NCI-H460 (cell line): ENCODE results near the gene TFF1. TPM values are rescaled to one million over a fixed set of nuclear protein-coding genes. Genes with fewer than 3 reads are reported as not detected.
"Not testable (repeated sequence)": the region's sequence is repeated elsewhere in the genome, so short reads cannot be mapped to it uniquely, and the experiment has no call there.

Experiments used
- DNase-seq: peaks from one replicate; pipeline ENCODE4 v3.0.0-alpha.2; 2016; ENCODE audit warnings: low read depth; ENCODE audit errors: extremely low read depth
- polyA plus RNA-seq: library from polyadenylated mRNA; depleted of rRNA; stranded (reverse); fragments of >200 nt; gene quantifications from 2 replicates; pipeline ENCODE4 v1.2.3, GENCODE V29; 2014; cell fraction: nucleus; rRNA removed
- total RNA-seq: library from RNA; depleted of rRNA; stranded (reverse); fragments of >200 nt; shearing (Covaris generic); gene quantifications from 2 replicates; pipeline ENCODE4 v1.2.3, GENCODE V29; 2014; rRNA removed

Gene TFF1
- not detected in 2 replicates for total RNA-seq
- polyA plus RNA-seq: not detected in 2 replicates

DNA sequence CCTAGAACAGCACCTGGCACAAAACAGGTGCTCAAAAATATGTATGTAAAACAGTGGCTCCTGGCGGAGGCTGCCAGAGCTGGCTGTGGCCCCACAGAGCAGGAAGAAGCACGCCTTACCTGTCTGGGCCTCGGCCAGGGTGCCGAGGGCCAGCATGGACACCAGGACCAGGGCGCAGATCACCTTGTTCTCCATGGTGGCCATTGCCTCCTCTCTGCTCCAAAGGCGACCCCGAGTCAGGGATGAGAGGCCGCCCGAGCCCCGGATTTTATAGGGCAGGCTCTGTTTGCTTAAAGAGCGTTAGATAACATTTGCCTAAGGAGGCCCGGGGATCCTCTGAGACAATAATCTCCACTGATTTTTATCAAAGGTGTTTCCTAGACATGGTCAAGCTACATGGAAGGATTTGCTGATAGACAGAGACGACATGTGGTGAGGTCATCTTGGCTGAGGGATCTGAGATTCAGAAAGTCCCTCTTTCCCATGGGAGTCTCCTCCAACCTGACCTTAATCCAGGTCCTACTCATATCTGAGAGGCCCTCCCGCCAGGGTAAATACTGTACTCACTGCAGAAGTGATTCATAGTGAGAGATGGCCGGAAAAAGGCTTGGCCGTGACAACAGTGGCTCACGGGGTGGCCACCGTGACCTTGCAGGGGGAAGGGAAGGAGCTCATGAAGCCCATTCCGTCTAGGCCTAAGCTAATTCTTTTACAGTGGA is at the start of gene TFF1:
Gene TFF1 (minus strand): TSS at position 244 of the 719 bp plus-strand sequence. CDS start 40 bp downstream, at position 204.
- DNase-seq: no peak

DNA sequence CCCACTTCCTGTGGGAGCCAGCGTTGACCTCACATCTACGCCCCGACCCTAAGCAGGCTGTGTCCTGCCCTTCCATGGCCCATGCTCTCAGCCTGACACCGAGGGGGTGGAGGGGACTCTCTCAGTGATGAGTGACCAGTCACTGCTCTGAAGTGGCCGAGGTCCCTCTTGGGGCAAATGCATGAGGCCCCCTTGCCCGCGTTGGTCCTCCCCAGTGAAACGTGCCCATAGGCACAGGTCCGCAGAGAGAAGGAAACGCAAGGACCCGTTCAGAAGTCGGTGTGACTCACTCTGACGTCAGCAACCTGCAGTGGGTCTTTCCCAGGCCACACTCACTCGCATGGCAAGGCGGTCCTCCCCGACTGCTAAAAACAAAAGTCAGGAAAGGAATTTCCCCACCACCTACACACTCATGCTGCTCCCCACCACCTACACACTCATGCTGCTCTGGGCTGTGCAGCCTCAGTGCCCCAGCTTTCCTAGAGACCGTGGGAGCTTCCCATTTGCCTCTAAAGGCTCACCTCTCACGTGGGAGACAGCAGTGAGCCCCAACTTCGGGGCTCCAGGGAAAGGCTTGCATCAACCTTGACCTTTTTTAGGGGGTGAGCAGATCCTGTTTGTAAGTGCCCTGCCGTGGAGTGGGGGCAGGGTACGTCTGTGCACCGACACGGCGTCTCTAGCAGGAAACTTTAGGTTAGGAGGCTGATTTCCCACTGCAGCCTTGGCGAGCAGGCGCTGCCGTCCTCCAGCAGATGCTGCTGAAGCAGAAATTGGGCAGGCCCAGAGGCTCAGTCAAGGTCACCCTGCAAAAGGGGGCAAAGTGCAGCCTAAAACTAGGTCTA is 48.8 kb upstream of the TFF1 start:
- DNase-seq: peak; percentile 44

DNA sequence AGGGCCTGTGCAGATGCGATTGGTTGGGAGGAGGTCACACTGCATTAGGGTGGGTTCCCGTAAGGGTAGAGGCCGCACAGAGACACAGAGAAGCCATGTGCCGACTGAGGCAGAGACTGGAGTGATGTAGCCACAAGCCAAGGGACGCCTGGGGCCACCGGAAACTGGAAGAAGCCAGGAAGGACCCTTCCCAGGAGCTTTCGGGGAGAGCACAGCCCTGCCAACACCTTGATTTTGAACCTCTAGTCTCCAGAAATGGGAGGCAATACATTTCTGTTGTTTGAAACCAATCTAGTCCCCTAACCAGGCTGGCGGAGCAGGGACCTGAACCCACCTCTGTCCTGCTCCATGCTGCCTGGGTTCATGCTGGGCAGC is 48.2 kb upstream of the TFF1 start:
- no peak for DNase-seq

DNA sequence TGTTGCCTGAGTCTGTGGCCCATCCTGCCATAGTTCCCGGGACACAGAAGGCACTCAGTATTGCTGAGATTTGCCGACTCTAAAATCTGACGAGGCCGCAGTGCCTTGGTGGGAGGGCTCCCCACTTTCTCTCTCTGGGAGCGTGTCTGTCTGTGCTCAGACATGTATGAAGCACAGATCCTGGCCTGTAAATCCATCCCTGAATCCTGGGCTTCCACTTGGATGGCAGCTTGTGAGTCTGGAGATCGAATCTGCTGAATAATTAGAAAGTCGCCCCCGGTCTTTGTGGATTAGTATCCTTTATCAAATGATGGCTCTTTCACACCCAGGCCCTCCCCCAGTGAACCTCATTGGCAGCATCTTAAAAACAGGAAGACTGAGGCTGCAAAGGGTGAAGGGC is 47.7 kb upstream of the TFF1 start:
- no peak for DNase-seq

DNA sequence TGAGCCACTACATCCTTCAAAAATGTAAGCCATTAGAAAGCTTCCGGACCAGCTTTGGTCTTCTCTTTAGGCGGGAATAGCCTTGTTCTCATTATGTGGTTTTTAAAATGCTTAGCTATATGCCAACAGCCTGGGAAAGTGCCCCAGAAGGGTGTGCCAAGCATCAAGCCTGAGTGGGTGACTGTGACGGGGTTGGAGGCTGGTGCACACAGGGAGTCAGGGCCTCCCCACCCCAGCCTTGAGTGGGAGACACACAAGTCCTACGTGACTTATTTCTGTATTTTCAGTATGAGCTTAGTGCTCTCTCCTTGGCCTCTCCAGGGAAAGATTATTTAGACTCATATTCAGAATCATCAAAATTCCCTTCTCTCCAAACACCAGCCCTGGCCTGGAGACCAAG is 47.2 kb upstream of the TFF1 start:
- no peak for DNase-seq

DNA sequence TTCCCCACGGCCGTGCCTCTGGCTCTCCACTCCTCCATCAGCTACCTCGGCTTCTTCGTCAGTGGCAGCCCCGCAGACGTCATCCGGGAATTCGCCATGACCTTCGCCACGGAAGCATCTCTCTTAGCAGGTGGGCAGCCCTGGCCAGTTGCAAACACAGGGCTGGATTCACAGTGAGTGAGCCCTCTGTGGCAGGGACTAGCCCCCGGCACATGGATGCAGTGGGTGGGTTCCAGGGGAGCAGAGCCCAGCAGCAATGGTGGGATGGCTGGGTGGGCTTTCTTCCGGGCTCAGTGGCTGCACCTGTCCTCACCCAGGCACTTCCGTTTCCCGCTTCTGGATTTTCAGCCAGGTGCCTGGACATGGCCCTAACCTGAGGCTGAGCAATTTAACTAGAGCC is 46.8 kb upstream of the TFF1 start:
- DNase-seq: no peak

DNA sequence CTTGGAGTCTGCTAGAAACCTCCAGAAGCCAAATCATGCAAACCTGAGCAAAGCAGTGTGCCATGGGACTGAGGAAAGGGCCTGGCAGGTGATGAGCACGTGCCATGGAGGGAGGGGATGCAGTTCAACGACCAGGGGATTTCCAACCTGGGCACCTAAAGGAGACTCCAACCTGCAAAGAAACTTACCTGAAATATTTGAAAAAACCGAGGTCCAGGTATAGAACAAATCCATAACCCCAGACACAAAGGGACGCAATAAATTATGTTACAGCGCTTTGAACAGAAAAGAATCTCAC is 46.2 kb upstream of the TFF1 start:
- DNase-seq: no peak

DNA sequence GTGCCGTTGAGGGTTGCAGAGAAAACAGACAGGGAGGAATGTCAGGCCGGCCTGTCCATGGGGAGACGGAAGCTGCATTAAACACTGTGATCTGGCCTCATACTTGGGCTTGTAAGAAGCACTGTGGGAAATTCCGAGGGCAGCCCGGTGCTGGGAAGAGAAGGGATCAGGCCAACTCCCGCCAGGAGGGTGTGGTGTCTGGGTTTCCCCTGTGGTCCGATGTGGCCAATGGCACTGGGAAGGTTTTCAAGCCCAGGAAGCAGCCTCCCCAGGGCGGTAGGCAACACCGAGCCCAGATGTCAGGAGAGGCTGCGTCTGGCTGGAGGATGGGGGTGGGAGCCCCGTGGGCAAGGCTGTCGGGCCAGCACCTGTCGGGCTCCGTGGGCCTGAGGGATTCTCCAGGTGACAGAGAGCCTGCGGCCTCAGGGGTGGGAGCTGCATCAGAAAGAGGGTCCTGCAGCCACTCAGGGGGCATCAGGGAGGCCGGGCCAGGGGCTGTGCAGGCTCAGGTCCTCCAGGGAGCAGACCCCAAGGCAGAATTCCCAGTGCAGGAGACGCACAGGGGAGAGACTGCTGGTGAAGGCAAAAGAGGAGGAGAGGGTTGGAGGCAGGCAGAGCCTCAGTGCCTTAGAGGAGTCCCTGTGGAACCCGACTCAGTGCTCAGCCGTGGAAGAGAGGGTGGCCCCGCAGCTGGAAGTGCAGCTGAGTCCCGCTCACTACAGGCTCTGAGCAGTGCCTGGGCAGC is 45.7 kb upstream of the TFF1 start:
- no peak for DNase-seq

DNA sequence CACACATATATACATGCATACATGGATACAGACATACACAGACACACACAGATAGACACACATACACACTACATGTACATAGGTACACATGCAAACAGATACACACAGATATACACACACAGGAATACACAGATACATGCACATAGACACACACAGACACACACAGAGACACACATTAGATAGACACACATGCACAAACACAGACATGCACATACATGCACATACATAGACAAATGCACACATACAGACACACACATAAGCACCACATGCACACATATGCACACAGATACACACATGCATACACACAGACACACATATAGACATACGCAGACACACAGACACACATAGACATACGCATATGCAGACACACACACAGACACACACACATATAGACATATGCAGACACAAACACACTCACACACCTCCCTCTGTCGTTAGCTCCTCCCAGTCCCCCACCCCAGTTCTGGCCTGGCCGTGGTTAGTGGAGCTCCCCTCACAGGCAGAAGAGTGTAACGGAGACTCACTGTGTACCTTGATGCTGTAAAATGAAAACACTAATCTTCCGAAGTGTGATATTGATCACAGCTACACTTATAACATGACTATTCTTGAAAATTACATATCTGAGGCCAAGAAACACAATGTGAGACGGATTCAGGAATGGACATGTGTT is 45.0 kb upstream of the TFF1 start:
- no peak for DNase-seq

DNA sequence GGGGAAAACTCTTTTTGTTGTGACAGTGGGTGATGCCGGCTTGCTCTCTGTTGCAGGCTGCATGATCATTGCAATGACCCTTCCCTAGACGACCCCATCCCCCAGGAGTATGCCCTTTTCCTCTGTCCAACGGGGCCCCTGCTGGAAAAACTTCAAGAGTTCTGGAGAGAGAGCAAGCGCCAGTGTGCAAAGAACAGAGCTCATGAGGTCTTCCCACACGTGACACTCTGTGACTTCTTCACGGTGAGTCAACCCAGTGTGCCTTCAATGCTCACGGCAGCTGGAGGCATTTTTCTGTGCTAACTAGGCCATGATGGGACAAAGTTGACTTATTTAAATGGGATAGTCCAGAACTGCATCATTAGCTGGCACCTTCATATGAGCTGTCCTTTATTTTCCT is 43.0 kb upstream of the TFF1 start:
- no peak for DNase-seq

DNA sequence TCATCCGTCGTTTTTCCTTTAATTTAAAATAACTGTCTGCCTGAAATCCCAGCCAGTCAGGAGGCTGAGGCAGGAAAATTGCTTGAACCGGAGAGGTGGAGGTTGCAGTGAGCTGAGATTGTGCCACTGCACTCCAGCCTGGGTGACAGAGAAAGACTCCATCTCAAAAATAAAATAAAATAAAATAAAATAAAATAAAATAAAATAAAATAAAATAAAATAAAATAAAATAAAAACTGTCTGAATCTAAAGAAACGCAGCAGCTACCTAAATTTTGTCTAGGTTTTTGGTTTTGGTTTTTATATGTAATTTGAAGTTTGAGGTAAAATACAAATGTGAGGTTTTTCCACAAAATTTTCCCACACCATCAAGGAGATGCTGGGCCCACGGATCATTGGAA is 42.4 kb upstream of the TFF1 start:
- DNase-seq: not testable (repeated sequence)

DNA sequence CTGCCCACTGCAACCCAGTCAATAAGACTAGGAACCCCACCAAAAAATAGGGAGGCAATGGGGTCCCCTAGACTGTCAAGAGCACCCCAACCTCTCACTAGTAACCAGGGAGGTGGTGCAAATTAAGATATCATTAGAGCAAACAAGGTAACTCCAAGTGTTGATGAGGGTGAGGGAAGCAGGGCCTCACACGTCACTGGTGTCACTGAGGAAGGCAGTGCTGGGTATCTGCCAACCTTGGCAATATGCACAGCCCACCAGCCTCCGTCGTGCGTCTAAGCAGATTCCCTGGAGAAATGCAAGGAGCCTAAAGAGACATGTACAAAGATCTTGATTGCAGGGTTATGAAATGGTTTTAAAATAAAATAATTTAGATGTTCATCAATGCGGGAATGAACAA is 41.1 kb upstream of the TFF1 start:
- DNase-seq: no peak

DNA sequence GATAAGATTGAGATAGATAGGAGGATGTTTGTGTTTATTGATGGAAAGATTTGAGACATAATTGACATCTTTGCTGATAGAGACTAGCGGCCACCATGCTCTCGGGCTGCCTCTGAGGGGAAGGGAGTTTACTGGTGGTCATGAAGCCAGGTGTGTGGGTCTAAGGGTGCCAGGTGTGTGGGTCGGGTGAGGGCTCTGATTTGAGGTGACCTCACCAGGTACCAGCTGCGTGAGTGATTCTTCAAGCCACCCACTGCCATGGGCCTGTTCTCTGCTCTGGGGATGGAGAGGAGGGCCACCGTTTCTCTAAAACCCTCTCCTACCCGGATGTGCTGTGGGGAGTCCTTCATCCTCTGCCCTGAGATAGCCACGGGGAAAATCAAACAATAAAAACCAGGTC is 40.5 kb upstream of the TFF1 start:
- no peak for DNase-seq

DNA sequence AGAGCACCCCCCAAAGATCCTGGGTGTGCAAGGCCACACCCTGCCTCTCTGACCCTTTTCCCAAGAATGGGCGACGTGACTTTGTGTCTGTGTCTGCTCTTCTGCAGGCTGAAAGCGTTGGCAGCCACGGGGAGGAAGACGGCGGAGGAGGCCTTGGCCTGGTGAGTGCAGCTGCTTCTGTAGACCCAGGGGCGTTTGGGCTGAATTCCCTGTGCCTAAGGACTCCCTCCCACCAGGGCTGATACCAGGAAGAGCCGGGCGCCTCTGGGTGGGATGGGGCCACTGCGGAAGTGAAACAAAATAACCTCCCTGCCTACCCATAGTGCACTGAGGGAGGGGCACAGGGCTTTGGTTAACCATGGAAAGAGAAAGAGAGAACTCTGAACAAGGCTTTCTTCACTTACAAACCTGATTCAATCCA is 39.9 kb upstream of the TFF1 start:
- DNase-seq: no peak

DNA sequence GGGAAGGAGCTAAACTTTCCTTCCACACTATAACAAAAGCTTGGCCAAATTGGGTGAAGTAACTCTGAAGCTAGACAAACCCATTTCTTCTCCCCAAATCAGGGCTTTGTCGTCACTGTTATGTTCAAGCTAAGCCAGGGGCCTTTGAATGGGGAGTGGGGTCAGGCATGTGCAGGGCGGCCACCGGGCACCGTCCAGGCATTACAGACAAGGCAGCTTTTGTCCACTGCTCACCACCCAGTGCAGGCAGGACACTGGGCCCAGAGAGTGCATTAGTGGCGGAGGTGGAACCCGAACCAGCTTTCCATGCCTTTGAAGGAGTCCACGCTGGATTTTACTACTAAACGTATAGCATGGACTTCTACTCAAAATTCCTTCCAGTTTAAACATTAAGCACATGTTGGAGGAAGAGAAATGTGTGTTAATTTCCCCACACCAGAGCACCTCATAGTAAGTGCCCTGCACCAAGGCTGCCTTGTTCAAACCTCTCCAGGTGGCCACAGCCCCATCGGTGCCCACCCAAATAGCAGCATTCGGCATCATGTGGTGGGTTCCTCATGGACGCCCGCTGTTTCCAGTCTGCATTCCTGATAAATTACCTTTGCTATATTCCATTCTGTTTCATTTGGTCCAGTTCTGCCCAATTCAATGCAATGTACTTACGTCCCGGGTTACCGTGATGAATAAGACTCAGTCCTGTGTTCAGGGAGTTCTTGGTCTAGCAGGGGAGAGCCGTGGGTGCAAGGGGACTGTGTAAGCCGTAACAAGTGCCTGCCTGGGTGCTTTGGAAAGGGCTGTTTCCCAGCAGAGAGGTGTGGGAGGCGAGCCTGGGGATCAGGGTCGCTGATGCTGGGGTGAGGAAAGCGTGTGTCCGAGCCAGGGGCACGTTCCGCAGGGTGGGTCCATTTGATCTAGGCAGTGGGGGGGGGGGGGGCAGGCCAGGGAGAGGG is 39.0 kb upstream of the TFF1 start:
- no peak for DNase-seq

DNA sequence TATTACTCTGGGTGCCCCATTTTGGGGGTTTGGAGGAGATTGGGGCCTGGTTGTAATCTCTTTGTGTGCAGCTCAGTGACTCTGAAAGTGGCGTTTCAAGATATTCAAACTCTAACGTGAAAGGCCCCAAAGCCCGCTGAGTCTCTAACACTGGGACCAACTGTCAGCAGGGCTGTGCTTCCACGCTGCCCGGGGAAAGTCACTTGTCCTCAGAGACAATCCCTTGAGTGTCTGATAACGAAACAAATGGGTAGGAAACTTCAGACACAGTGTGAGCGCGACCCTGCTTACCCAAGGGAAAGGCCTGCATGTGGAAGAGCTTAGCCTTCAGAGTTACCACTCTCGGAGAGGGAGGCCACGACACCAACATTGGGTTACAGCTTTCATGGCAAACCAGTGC is 38.2 kb upstream of the TFF1 start:
- DNase-seq: no peak

DNA sequence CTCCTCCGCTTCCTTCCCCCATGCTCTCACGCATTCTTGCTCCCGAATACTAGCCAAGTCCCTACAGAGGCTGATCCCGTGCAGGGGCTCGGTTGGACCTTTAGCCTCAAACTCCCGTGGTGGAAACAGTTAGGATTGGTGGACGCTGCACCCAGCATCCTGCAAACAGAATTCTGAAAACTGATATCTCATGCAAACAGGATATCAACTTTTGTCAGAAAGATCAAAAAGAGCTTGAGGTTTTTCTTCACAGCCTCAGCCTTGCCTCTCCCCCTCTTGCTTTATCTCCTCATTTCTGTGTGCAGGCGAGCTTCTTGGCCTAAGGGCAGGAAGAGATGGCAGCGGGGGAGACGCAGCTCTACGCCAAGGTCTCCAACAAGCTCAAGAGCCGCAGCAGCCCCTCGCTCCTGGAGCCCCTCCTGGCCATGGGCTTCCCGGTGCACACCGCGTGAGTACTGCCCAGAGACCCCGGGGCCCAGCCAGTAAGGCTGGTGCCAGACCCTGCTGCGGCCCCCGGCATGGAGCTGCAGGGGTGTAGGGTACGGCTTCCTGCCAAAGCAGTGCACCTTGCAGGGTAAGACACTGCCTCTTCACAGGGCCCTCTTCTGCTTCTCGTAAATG is 37.4 kb upstream of the TFF1 start, which contains the start of gene UBASH3A:
Gene UBASH3A (plus strand): TSS at position 292 of the 621 bp plus-strand sequence. CDS start 44 bp downstream, at position 336.
- no peak for DNase-seq

DNA sequence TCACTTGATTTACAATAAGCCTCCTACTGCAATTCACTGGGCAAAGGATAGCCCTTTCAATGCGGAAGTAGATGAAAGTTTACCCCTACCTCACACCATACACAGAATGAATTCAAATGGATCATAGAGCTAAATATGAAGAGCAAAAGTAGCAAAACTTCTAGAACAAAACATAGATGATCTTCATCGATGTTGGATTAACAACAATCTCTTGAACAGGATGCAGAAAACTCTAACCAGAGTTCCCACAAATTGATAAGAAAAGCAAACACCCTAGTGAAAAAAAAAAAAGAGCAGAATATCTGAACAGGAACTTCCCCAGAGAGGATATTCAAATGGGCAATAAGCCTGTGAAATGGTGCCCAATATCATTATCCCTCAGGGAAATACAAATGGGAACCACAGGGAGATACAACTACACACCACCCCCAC is 35.5 kb upstream of the TFF1 start:
- no peak for DNase-seq

DNA sequence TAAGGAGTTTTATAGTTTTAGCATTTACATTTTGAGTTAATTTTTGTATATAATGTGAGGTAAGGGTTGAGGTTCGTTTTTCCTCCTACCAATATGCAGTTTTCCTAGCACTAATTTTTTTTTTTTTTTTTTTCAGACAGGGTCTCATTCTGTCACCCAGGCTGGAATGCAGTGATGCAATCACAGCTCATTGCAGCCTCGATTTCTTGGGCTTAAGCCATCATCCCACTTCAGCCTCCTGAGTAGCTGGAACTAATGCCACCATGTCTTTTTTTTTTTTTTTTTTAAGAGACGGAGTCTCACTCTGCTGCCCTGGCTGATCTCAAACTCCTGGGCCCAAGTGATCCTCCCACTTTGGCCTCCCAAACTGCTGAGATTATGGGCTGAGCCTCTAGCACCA is 34.8 kb upstream of the TFF1 start:
- DNase-seq: no peak
